HG03558 (cell line): ENCODE results near the gene ZNF525.
"Not testable (repeated sequence)": the region's sequence is repeated elsewhere in the genome, so short reads cannot be mapped to it uniquely, and the experiment has no call there.

Experiments
- ATAC-seq: cut with Tn5 transposase; IDR thresholded peaks from one replicate; pipeline ENCODE4 v1.9.1; 2021; ENCODE audit warnings: moderate number of reproducible peaks; ENCODE audit not compliant: unreplicated experiment; ENCODE audit errors: extremely low read depth

ZNF525 gene

DNA sequence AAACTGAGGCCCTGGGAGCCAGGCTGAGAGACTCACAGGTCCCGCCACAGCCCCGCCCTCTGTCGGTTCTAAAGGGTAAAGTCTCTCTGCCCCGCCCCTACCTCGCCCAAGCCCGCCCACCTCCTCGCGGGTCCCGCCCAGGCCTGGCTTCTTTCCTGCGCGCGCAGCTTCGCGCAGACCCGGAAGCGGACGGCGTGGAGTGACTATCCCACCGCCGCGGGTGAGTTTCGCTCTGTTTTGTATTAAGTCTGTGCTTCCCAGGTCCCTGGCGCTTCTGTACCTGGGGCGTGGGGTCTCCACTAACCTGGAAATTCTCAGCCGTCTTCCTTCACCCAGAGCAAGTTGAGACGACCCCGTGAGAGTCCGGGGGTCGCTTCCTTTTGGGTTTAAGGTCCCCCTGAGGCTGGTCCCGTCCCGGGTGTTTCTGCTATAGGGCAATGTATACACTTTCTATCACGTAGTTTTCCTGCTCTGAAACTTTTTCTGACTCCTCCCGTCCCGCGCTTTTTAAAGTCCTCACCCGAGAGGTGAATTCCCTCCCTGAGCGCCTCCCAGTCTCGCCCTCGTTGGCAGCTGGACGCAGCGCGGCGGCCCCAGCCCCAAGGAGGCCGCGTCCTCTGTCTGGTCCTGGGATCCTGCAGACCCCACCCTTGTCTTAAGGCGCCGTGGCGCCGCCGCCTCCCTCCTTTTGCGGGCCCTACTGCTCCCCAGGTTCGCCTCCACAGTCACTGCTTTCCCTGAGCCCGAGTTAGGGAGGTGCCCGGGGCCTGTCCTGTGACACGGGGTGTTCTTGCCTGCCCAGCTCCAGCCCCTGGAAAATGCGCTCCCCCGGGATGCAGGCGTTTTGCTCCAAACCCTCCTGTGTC, 29.7 kb downstream of the ZNF525 start, which contains the start of gene ZNF765:
TSS of gene ZNF765 (plus strand) at position 176 of the 866 bp plus-strand sequence. CDS start 2,867 bp downstream, outside the sequence.
- ATAC-seq, result peak; percentile 61

DNA sequence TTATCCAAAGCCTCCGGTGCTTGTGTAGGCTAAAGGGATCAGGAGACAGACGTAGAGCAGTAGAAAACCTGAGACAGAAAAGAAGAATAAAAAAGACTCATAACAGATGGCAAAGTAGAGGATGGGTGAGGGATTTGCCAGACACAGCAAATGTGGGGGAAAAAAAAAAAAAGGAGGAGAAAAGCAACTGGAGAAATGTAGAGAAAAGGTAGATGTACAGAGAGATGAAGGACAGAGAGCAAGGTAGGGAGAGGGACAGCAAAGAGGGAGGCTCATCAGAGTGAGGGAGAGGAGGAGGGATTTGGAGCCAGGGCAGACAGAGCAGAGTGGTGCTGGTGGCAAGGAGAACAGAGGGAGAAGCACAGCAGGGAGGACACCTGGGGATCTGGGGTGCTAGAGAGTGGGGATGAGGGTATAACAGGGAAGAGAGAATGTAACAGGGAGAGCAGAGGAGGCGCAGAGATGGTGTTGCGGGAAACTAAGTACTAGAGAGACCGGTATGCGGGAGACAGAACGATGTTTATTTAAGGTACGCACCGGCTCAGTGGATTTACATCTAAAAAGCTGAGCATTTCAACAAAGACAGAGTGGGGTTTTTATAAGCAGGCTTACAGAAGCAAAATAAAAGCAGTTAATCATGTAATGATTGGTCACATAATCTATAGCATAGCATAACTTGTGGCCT, 30.5 kb downstream of the ZNF525 start:
- not testable (repeated sequence) for ATAC-seq

DNA sequence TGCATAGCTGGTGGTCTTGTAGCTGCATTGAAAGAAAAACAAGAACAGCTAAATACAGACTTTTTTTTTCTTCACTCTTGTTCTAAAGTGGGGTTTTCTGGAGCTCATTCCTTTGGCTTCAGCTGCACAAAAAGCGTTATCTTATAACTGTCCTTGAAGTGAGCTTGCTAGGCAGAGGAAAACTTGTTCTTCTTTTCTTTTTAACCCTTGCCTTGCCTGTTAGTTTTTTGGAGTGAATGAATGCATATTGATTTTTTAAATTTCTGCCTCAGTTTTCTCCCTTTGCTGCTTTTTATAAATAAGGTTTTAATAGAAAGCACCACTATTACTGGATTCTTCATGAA, 31.0 kb downstream of the ZNF525 start:
- ATAC-seq, result no peak

GRCh38 chr19:53397918-53398317, 32.4 kb downstream of the ZNF525 start:
- ATAC-seq, result not testable (repeated sequence)

GRCh38 chr19:53409505-53410204, 44.1 kb downstream of the ZNF525 start:
- no peak for ATAC-seq

DNA sequence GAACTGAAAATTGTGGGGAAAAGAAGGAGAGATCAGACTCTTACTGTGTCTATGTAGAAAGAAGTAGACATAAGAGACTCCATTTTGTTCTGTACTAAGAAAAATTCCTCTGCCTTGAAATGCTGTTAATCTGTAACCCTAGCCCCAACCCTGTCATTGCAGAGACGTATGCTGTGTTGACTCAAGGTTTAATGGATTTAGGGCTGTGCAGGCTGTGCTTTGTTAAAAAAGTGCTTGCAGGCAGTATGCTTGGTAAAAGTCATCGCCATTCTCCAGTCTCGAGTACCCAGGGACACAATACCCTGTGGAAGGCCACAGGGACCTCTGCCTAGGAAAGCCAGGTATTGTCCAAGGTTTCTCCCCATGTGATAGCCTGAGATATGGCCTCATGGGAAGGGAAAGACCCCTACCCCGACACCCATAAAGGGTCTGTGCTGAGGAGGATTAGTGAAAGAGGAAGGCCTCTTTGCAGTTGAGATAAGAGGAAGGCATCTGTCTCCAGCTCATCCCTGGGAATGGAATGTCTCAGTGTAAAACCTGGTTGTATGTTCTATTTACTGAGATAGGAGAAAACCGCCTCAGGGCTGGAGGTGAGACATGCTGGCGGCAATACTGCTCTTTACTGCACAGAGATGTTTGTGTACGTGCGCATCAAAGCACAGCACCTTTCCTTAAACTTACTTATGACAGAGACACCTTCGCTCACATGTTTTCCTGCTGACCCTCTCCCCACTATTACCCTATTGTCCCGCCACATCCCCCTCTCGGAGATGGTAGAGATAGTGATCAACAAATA, 55.2 kb downstream of the ZNF525 start:
- not testable (repeated sequence) for ATAC-seq

GRCh38 chr19:53422551-53422950, 57.0 kb downstream of the ZNF525 start:
- no peak for ATAC-seq

DNA sequence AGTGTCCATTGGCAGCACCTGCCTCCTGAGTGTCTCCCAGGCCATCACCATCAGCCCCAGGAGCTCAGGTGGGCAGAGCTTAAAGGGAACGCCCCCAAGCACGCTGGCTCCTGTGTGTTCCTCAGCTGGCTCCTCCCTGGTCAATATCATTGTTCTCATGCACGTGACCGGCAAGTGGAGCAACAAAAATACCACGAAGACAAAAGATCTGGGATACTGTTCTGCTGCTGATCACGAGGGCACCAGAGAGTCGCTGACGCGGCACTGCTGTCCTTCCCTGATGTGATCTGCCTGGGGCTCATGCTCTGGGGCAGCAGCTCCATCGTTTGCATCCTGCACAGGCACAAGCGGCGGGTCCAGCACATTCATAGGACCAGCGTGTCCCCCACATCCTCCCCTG, 57.6 kb downstream of the ZNF525 start:
- not testable (repeated sequence) for ATAC-seq

- not testable (repeated sequence) for ATAC-seq
These were observed 58.2 kb downstream of the ZNF525 start for GRCh38 chr19:53423680-53424079.

DNA sequence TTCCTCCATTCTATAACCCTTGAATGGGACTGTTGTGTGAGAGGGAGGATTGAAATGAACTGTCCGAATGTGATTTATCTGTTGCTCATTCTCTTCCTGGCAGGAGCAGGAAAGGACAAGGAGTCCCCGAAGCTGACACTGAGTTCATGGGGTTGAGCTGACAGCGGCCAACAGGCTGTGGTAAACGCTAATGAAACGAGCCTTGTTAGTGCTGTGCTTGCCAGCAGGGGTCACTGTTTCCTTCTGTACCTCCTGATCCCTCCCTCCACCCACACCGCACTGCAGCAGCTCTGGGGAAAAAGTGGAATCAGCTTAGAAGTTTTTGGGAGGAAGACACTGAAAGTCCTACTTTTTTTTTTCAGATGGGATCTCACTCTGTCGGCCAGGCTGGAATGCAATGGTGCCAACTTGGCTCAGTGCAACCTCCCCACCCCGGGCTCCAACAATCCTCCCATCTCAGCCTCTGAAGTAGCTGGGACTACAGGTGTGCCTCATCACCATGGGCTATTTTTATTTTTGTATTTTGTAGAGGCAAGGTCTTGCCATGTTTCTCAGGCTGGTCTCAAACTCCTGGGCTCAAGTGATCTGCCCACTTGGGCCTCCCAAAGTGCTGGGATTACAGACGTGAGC, 59.6 kb downstream of the ZNF525 start:
- ATAC-seq, result no peak

DNA sequence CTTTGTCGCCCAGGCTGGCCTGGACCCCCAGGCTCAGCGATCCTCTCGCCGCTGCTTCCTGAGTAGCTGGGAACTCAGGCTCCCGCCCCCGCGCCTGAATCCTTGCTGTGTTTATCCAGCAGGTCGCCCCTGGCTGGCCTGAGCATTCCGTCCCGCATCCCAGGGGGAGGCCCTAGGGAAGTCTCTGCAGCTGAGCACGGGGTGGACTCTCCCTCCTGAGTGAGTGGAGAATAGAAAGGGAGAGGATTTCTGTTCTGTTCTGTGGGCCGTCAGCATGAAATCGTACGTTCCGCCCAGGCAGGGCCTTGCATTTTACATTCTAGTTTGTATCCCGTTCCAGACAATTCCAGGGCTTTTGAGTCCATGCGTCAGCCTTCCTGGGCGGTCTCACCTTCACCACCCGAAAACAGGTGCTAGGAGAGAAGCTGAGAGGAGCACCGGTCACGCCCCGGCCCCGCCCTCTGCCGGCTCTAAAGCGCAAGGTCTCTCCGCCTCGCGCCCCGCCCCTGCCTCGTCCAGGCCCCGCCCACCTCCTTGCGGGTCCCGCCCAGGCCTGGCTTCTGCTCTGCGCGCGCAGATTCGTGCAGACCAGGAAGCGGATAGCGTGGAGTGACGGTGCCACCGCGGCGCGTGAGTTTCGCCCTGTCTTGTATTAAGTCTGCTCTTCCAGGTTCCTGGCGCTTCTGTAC, 66.0 kb downstream of the ZNF525 start, which contains the start of gene ZNF761:
TSS of gene ZNF761 (plus strand) at position 586 of the 689 bp plus-strand sequence. CDS start 15,285 bp downstream, outside the sequence.
- ATAC-seq, result peak; percentile 39

DNA sequence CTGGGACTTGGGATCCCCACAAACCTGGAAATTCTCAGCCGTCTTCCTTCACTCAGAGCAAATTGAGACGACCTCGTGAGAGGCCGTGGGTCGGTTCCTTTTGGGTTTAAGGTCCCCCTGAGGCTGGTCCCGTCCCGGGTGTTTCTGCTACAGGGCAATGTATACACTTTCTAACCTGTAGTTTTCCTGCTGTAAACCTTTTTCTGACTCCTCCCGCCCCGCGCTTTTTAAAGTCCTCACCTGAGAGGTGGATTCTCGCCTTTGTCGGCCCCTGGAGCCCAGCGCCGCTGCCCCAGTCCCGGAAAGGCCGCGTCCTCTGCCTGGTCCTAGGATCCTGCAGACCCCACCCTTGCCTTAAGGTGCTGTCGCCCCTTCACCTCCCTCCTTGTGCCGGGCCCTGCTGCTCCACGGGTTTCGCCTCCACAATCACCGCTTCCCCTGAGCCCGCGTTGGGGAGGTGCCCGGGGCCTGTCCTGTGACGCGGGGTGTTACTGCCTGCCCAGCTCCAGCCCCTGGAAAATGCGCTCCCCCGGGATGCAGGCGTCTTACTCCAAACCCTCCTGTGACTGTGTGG, 66.7 kb downstream of the ZNF525 start:
- no peak for ATAC-seq
